Skeletal muscle tissue (tissue), 4 donors: ENCODE data around the gene ANXA4. TPM values are rescaled to one million over a fixed set of nuclear protein-coding genes. Genes with fewer than 3 reads are reported as not detected.
"Not testable (repeated sequence)": the region's sequence is repeated elsewhere in the genome, so short reads cannot be mapped to it uniquely, and the experiment has no call there.

Experiments used
- H3K27ac ChIP-seq: one replicate; pipeline ENCODE4 v1.7.0; 2013; ENCODE audit warnings: mild to moderate bottlenecking, low read depth, low read length, inconsistent platforms
- H3K27me3 ChIP-seq, 3 donors: one replicate each; pipeline ENCODE4 v1.7.0; 2013; ENCODE audit warnings: low read length in 3 of 3; ENCODE audit not compliant: control insufficient read depth in 3 of 3, insufficient read depth in 3 of 3
- H3K36me3 ChIP-seq, 3 donors: one replicate each; pipeline ENCODE4 v1.7.0; 2013; ENCODE audit warnings: low read length in 3 of 3; ENCODE audit not compliant: control insufficient read depth in 3 of 3, insufficient read depth in 3 of 3
- H3K4me1 ChIP-seq, 3 donors: one replicate each; pipeline ENCODE4 v1.7.0; 2013; ENCODE audit warnings: low read length in 3 of 3, mild to moderate bottlenecking in 3 of 3; ENCODE audit not compliant: control insufficient read depth in 3 of 3, insufficient read depth in 3 of 3
- H3K4me3 ChIP-seq, 3 donors: one replicate each; pipeline ENCODE4 v1.7.0; 2013; ENCODE audit warnings: low read length in 3 of 3
- H3K9ac ChIP-seq, 3 donors: one replicate each; pipeline ENCODE4 v1.7.0; 2013; ENCODE audit warnings: low read length in 3 of 3, mild to moderate bottlenecking in 3 of 3, moderate library complexity in 2 of 3, low read depth in 1 of 3
- H3K9me3 ChIP-seq, 3 donors: one replicate each; pipeline ENCODE4 v1.7.0; 2013; ENCODE audit warnings: low read length in 3 of 3; ENCODE audit not compliant: control insufficient read depth in 3 of 3
- total RNA-seq: library from RNA; depleted of rRNA; stranded (reverse); fragments of >200 nt; gene quantifications from one replicate; pipeline ENCODE4 v1.2.3, GENCODE V29; 2014
- donor health status: Osteomylitis.

The ANXA4 gene
- total RNA-seq, 1 donor from 2014 or later, result 18.8 TPM

DNA sequence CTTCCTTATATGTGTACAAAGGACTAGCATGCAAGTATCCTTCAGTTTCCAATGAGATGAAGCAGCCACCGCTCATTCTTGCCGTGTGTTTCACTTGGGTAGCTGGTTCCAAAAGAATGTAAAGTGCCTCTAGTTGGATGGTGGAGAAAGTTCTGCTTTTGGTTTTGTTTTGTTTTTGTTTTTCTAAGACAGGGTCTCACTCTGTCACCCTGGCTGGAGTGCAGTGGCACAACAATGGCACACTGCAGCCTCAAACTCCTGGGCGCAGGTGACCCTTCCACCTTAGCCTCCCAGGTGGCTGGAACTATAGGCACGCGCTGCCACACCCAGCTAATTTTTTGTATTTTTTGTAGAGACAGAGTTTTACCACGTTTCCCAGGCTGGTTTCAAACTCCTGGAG lies 8.3 kb downstream of the ANXA4 start:
- peaks cover 0 to 6% (median 0%) of the 10 kb centered on the region in 3 donors for H3K36me3 ChIP-seq
- peaks cover 0 to 4% (median 3%) of the 10 kb centered on the region in 3 donors for H3K4me1 ChIP-seq
- no peak overlapping the region for H3K4me3 ChIP-seq
- H3K9ac ChIP-seq, result no peak overlapping the region
- H3K9me3 ChIP-seq, result no peaks in the 10 kb centered on the region
- H3K27me3 ChIP-seq, result no peaks in the 10 kb centered on the region
- no peak overlapping the region for H3K27ac ChIP-seq

GRCh38 chr2:69753659-69754363 lies 11.9 kb downstream of the ANXA4 start:
- H3K36me3 ChIP-seq, result peaks cover 0 to 10% (median 0%) of the 10 kb centered on the region in 3 donors
- no peaks in the 10 kb centered on the region for H3K9me3 ChIP-seq
- H3K4me3 ChIP-seq, result no peak overlapping the region
- H3K27me3 ChIP-seq, result no peaks in the 10 kb centered on the region
- H3K4me1 ChIP-seq, result peaks cover 0 to 12% (median 3%) of the 10 kb centered on the region in 3 donors
- H3K27ac ChIP-seq, result no peak overlapping the region
- H3K9ac ChIP-seq, result no peak overlapping the region

GRCh38 chr2:69754633-69755032 lies 12.7 kb downstream of the ANXA4 start:
- Histone ChIP-seq H3K36me3 (peaks cover 0 to 5% (median 0%) of the 10 kb centered on the region in 3 donors), H3K27ac (peak overlapping the region; percentile 15), H3K9me3 (no peaks in the 10 kb centered on the region), H3K27me3 (no peaks in the 10 kb centered on the region), H3K4me1 (peaks cover 0 to 12% (median 3%) of the 10 kb centered on the region in 3 donors), H3K9ac (peak overlapping the region in 1 of 3 donors; percentile 51), H3K4me3 (no peak overlapping the region)

GRCh38 chr2:69755862-69756467 lies 14.0 kb downstream of the ANXA4 start:
- Histone ChIP-seq H3K27ac (peak overlapping the region; percentile 20), H3K9me3 (no peaks in the 10 kb centered on the region), H3K4me1 (peaks cover 0 to 12% (median 3%) of the 10 kb centered on the region in 3 donors), H3K4me3 (no peak overlapping the region), H3K36me3 (peaks cover 0 to 5% (median 0%) of the 10 kb centered on the region in 3 donors), H3K27me3 (no peaks in the 10 kb centered on the region), H3K9ac (no peak overlapping the region)

DNA sequence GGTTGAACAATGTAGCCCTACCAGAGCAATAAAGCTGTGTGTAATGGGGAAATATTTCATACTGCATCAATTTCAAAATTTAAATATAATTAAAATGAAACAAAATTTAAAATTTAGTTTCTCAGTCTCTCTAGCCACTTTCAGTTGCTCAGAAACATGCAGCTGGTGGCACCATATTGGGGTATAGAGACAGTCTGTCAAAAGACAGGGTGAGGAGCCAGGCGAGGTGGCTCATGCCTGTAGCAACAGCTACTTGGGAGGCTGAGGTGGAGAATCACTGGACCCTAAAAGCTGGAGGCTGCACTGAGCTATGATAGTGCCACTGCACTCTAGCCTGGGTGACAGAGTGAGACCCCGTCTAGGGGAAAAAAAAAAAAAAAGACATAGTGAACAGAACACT lies 20.1 kb downstream of the ANXA4 start:
- no peaks in the 10 kb centered on the region for H3K27me3 ChIP-seq
- H3K4me1 ChIP-seq, result peaks cover 8 to 16% (median 12%) of the 10 kb centered on the region in 3 donors
- peaks cover 0 to 5% (median 5%) of the 10 kb centered on the region in 3 donors for H3K36me3 ChIP-seq
- no peaks in the 10 kb centered on the region for H3K9me3 ChIP-seq
- H3K9ac ChIP-seq, result no peak overlapping the region
- H3K4me3 ChIP-seq, result no peak overlapping the region
- H3K27ac ChIP-seq, result no peak overlapping the region

DNA sequence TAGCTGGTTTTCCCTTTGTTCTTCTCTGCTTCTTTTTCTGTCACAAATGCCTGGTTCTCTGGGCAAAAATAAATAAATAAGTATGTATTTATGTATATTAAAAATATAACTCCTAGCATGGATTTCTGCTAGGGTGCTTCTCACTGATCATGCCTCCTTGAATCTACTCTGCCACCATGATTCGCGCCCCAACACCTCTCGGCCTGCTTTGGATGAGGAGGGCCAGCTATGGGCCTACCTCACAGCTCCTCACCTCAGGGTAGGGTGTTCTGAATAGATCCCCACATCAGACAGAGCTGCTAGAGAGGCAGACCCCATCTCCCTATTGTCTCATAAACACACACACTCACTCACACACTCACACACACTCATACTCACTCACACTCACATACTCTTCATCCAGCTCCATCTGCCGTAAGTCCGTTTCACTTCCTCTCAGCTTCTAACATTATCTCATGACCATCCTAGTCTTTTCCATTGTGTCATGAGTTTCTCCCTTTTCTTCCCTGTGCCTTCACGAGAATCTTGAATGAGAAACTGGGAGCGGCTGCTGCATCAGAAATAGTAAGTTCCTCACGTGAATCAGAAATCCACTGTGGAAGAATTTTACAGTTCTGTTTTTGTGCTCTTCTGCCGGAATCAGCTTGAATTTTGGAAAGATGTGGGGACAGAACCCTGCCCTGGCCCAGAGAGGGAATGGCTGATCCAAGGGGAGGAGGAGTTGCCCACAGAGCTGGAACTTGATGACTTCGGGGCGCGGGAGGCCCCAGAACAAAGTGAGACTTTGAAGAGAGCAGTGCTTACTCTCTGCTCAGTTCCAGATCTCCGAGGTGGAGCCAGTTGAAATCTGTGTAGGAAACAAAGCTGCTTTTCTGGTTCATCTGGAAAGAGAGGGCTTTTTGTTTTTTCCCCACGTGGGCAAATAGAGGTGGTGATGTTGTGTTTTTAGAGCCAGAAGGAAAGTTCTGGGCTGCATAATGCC lies 20.9 kb downstream of the ANXA4 start:
- H3K9ac ChIP-seq, result no peak overlapping the region
- no peaks in the 10 kb centered on the region for H3K9me3 ChIP-seq
- H3K4me3 ChIP-seq, result no peak overlapping the region
- peaks cover 0 to 5% (median 5%) of the 10 kb centered on the region in 3 donors for H3K36me3 ChIP-seq
- no peaks in the 10 kb centered on the region for H3K27me3 ChIP-seq
- H3K4me1 ChIP-seq, result peaks cover 15 to 22% (median 18%) of the 10 kb centered on the region in 3 donors
- H3K27ac ChIP-seq, result peak overlapping the region; percentile 73

DNA sequence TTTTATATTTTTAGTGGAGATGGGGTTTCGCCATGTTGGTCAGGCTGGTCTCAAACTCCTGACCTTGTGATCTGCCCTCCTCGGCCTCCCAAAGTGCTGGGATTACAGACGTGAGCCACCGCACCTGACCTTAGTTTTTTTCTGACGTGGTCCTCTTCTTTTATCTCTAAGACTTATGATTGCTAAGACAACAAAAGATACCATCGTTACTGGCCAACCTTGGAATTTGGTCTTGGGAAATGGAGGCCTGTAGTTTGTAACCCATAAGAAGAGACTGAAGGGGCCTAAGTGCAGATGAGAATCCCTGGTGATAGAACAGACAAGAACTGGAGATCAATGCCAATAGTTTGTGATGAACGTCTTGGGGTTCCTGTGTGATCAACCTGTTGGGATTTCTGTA lies 21.9 kb downstream of the ANXA4 start:
- not testable (repeated sequence) for H3K9ac ChIP-seq

GRCh38 chr2:69764286-69765095 lies 22.6 kb downstream of the ANXA4 start:
- no peak overlapping the region for H3K27ac ChIP-seq
- peaks cover 0 to 5% (median 0%) of the 10 kb centered on the region in 3 donors for H3K36me3 ChIP-seq
- no peak overlapping the region for H3K9ac ChIP-seq
- H3K9me3 ChIP-seq, result no peaks in the 10 kb centered on the region
- H3K27me3 ChIP-seq, result no peaks in the 10 kb centered on the region
- no peak overlapping the region for H3K4me3 ChIP-seq
- peaks cover 17 to 37% (median 28%) of the 10 kb centered on the region in 3 donors for H3K4me1 ChIP-seq

More for the DNA sequence above, 21.9 kb downstream of the ANXA4 start:
- H3K27ac ChIP-seq, H3K36me3 ChIP-seq, H3K9me3 ChIP-seq, H3K27me3 ChIP-seq, H3K4me3 ChIP-seq: not testable (repeated sequence)
- peaks cover 15 to 31% (median 24%) of the 10 kb centered on the region in 3 donors for H3K4me1 ChIP-seq

DNA sequence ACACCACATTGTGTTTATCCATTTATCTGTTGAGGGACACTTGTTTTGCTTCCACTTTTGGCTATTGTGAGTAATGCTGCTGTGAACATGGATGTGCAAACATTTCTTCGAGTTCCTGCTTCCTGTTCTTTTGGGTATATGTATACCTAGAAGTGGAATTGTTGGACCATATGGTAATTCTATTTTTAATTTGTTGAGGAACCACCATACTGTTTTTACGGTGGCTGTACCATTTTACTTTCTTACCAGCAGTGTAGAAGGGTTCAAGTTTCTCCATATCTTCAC lies 23.1 kb downstream of the ANXA4 start:
- Histone ChIP-seq H3K4me1 (peaks cover 23 to 43% (median 34%) of the 10 kb centered on the region in 3 donors), H3K4me3 (no peak overlapping the region), H3K9ac (no peak overlapping the region), H3K36me3 (peaks cover 0 to 5% (median 0%) of the 10 kb centered on the region in 3 donors), H3K27me3 (no peaks in the 10 kb centered on the region), H3K9me3 (no peaks in the 10 kb centered on the region), H3K27ac (no peak overlapping the region)
